SK-N-SH (cell line): ENCODE data around the gene DLG4. TPM values are rescaled to one million over a fixed set of nuclear protein-coding genes. Genes with fewer than 3 reads are reported as not detected.
"Not testable (repeated sequence)": the region's sequence is repeated elsewhere in the genome, so short reads cannot be mapped to it uniquely, and the experiment has no call there.

ENCODE experiments used
- CTCF ChIA-PET: fragments of 300-600, 350-600 bp; formaldehyde crosslinking; extraction: SDS; loops from one replicate; lab custom pipeline; 2021; lab: Yijun Ruan, JAX
- POLR2A ChIA-PET: fragments of 350-600 bp; sonication (Branson Sonifier 250); formaldehyde crosslinking; extraction: SDS; loops from one replicate; lab custom pipeline; 2020; ENCODE audit warnings: antibody characterized with exemption, inconsistent platforms; lab: Yijun Ruan, JAX
- DNase-seq: peaks from one replicate; pipeline ENCODE4 v3.0.0; 2012
- H2AFZ ChIP-seq: fragments of 200-600 bp; sonication (generic); 2 replicates; pipeline ENCODE4 v1.8.1; 2016; ENCODE audit warnings: antibody characterized with exemption, mild to moderate bottlenecking, low read depth
- H3F3A ChIP-seq: fragments of 200-600 bp; sonication (generic); replicated peaks from 2 replicates; pipeline ENCODE3; 2016; ENCODE audit warnings: antibody characterized with exemption, mild to moderate bottlenecking; ENCODE audit not compliant: insufficient read depth
- H3K27ac ChIP-seq, 2 experiments: fragments of 200-500 bp in 1 of 2; fragments of 200-600 bp in 1 of 2; sonication (Bioruptor generic) in 1 of 2; sonication (generic), shearing (Covaris generic) in 1 of 2; 2 replicates each; pipeline versions ENCODE4 v1.5.1 to v1.6.1; 2014 to 2016; ENCODE audit warnings: low read depth in 2 of 2, inconsistent platforms in 1 of 2, low read length in 1 of 2, mild to moderate bottlenecking in 1 of 2, mixed read lengths in 1 of 2
- H3K27me3 ChIP-seq: fragments of 200-600 bp; sonication (generic), shearing (Covaris generic); 2 replicates; pipeline ENCODE4 v1.6.1; 2016; ENCODE audit warnings: mixed run types; ENCODE audit not compliant: insufficient read depth
- H3K36me3 ChIP-seq, 2 experiments: fragments of 200-500 bp in 1 of 2; fragments of 200-600 bp in 1 of 2; sonication (Bioruptor generic) in 1 of 2; sonication (generic) in 1 of 2; replicated peaks in 1 of 2; 2 replicates each; pipeline versions ENCODE3 to v1.5.1; 2014 to 2016; ENCODE audit warnings: low read length in 1 of 2, mild to moderate bottlenecking in 1 of 2; ENCODE audit not compliant: insufficient read depth in 2 of 2, control insufficient read depth in 1 of 2
- H3K4me1 ChIP-seq, 2 experiments: fragments of 200-500 bp in 1 of 2; fragments of 200-600 bp in 1 of 2; sonication (Bioruptor generic) in 1 of 2; sonication (generic), shearing (Covaris generic) in 1 of 2; 2 replicates each; pipeline versions ENCODE4 v1.5.1 to v1.6.1; 2014 to 2016; ENCODE audit warnings: low read depth in 1 of 2, low read length in 1 of 2, mixed run types in 1 of 2; ENCODE audit not compliant: insufficient read depth in 2 of 2, control insufficient read depth in 1 of 2
- H3K4me2 ChIP-seq: fragments of 200-600 bp; sonication (generic), shearing (Covaris generic); 2 replicates; pipeline ENCODE4 v1.6.1; 2017; ENCODE audit warnings: mixed run types
- H3K4me3 ChIP-seq, 2 experiments: fragments of 200-500 bp in 1 of 2; fragments of 200-600 bp in 1 of 2; sonication (Bioruptor generic) in 1 of 2; sonication (generic), shearing (Covaris generic) in 1 of 2; 2 replicates each; pipeline versions ENCODE4 v1.5.1 to v1.8.1; 2014 to 2016; ENCODE audit warnings: low read depth in 2 of 2, inconsistent platforms in 1 of 2, low read length in 1 of 2, mild to moderate bottlenecking in 1 of 2, mixed read lengths in 1 of 2, moderate library complexity in 1 of 2
- H3K79me2 ChIP-seq: fragments of 200-600 bp; sonication (generic); 2 replicates; pipeline ENCODE4 v1.8.1; 2017; ENCODE audit warnings: mild to moderate bottlenecking; ENCODE audit not compliant: insufficient read depth
- H3K9ac ChIP-seq: fragments of 200-600 bp; sonication (generic); 2 replicates; pipeline ENCODE4 v1.6.1; 2017; ENCODE audit warnings: mixed run types
- H3K9me2 ChIP-seq: fragments of 200-600 bp; sonication (generic); 2 replicates; pipeline ENCODE4 v1.6.1; 2017; ENCODE audit warnings: mixed run types
- H3K9me3 ChIP-seq: fragments of 200-600 bp; sonication (generic); 2 replicates; pipeline ENCODE4 v1.6.1; 2017; ENCODE audit warnings: mixed run types, mild to moderate bottlenecking, moderate library complexity
- H4K20me1 ChIP-seq: fragments of 200-600 bp; sonication (generic); 2 replicates; pipeline ENCODE4 v1.6.1; 2017; ENCODE audit warnings: mild to moderate bottlenecking, mixed run types; ENCODE audit not compliant: insufficient read depth
- ELF1 ChIP-seq: IDR thresholded peaks from 2 replicates; pipeline ENCODE4 v1.4.0; 2012
- EP300 ChIP-seq, 2 experiments: IDR thresholded peaks; 2 replicates each; pipeline versions ENCODE4 v1.4.0 to v1.6.1; 2012; ENCODE audit warnings: borderline replicate concordance in 1 of 2, low read depth in 1 of 2, low read length in 1 of 2
- EZH2phosphoT487 ChIP-seq: fragments of 200-600 bp; sonication (generic); IDR thresholded peaks from 2 replicates; pipeline ENCODE4 v1.6.1; 2017; ENCODE audit warnings: low read depth, mixed run types, mild to moderate bottlenecking, antibody characterized with exemption, moderate library complexity, borderline replicate concordance
- FOSL2 ChIP-seq: IDR thresholded peaks from 2 replicates; pipeline ENCODE4 v1.4.0; 2012; ENCODE audit warnings: low read depth, mild to moderate bottlenecking, moderate library complexity, borderline replicate concordance
- MAX ChIP-seq: IDR thresholded peaks from 2 replicates; pipeline ENCODE4 v1.4.0; 2012; ENCODE audit warnings: low read depth
- NRF1 ChIP-seq: IDR thresholded peaks from 2 replicates; pipeline ENCODE4 v1.6.1; 2012; ENCODE audit warnings: low read depth, mild to moderate bottlenecking, low read length
- PBX3 ChIP-seq: IDR thresholded peaks from 2 replicates; pipeline ENCODE4; 2012
- RFX5 ChIP-seq: IDR thresholded peaks from 2 replicates; pipeline ENCODE4 v1.6.1; 2012; ENCODE audit warnings: mild to moderate bottlenecking, improper control_type of control experiment, low read length
- USF1 ChIP-seq: IDR thresholded peaks from 2 replicates; pipeline ENCODE4 v1.4.0; 2012; ENCODE audit warnings: low read depth, borderline replicate concordance
- USF2 ChIP-seq: fragments of 150-350 bp; IDR thresholded peaks from 2 replicates; pipeline ENCODE4 v1.6.1; 2017; ENCODE audit warnings: antibody characterized with exemption, low read length, low read depth, borderline replicate concordance
- YY1 ChIP-seq: IDR thresholded peaks from 2 replicates; pipeline ENCODE4 v1.4.0; 2012; ENCODE audit warnings: low read depth, mild to moderate bottlenecking
- ZBTB33 ChIP-seq: IDR thresholded peaks from 2 replicates; pipeline ENCODE4 v1.4.0; 2012; ENCODE audit warnings: low read depth, borderline replicate concordance
- WGBS: methylation state at CpG from one replicate; pipeline ENCODE4 v1.1.6; 2017; ENCODE audit warnings: low lambda C conversion rate; 5-methylcytosine and 5-hydroxymethylcytosine counted together
- polyA plus RNA-seq, 3 experiments: library from polyadenylated mRNA; depleted of rRNA; stranded (reverse); fragments of >200 nt; gene quantifications; 2 replicates each; pipeline ENCODE4 v1.2.3, GENCODE V29; 2012

The DLG4 gene
- polyA plus RNA-seq, 1 of the 3 experiments (the other 2 are of a cell fraction): 30.5 TPM

- peaks cover 12 to 19% of the 10 kb centered on the region in 2 experiments; a peak in 3 of 4 replicates for H3K4me1 ChIP-seq
- not testable (repeated sequence) for H3K4me3 ChIP-seq, H2AFZ ChIP-seq, H3K9me2 ChIP-seq, H3K4me2 ChIP-seq, H4K20me1 ChIP-seq, DNase-seq, H3K27ac ChIP-seq, H3K9ac ChIP-seq, H3K27me3 ChIP-seq, H3K9me3 ChIP-seq
- WGBS: 89% methylated on average over 8 of the region's 10 CpGs
- POLR2A ChIA-PET: interaction anchor here (0.6 to 1.8 kb wide), 2 partner anchors 9 to 60 kb away, joined by 5 to 7 read pairs; partner anchors contain the start of gene DVL2
- peaks cover 43% of the 10 kb centered on the region for H3F3A ChIP-seq
- H3K79me2 ChIP-seq: peaks cover 62% of the 10 kb centered on the region
- CTCF ChIA-PET: interaction anchor here (0.9 to 3.7 kb wide), 3 partner anchors 24 to 107 kb away, joined by 3 to 15 read pairs (median 3); partner anchors contain the start of genes ACADVL and DLG4
- H3K36me3 ChIP-seq: peaks cover 31 to 44% of the 10 kb centered on the region in 2 experiments
These were observed 24.2 kb upstream of the DLG4 start for GRCh38 chr17:7243838-7244237.

GRCh38 chr17:7243453-7243729, 23.8 kb upstream of the DLG4 start:
- whole genome bisulfite sequencing: 71% methylated on average over 2 of the region's 2 CpGs
- Histone ChIP-seq H3K79me2 (peaks cover 61% of the 10 kb centered on the region), H3K9ac (peak overlapping the region; percentile 97), H2AFZ (no peak overlapping the region), H3K4me3 (peak overlapping the region; percentile 80 to 98), H3K36me3 (peaks cover 31 to 44% of the 10 kb centered on the region in 2 experiments), H3K9me3 (no peaks in the 10 kb centered on the region), H3K9me2 (no peaks in the 10 kb centered on the region), H3K4me1 (peaks cover 12 to 19% of the 10 kb centered on the region in 2 experiments; a peak in 3 of 4 replicates), H4K20me1 (no peaks in the 10 kb centered on the region), H3K4me2 (peak overlapping the region; percentile 79), H3F3A (peaks cover 43% of the 10 kb centered on the region), H3K27me3 (no peaks in the 10 kb centered on the region), H3K27ac (peak overlapping the region; percentile 88 to 99)
- CTCF ChIA-PET: interaction anchor here (1.0 to 5.6 kb wide), 5 partner anchors 8 to 108 kb away, joined by 3 to 35 read pairs (median 6); partner anchors contain the start of genes ACADVL, CTDNEP1, DLG4 and ELP5
- no peak for DNase-seq
- POLR2A ChIA-PET: interaction anchor here (1.2 to 1.8 kb wide), 4 partner anchors 8 to 28 kb away, joined by 5 to 7 read pairs (median 6); partner anchors contain the start of genes CTDNEP1, DVL2 and ELP5
- TF ChIP-seq YY1: no peak

GRCh38 chr17:7242717-7243452, 23.2 kb upstream of the DLG4 start:
- peak; percentile 94 for DNase-seq
- CTCF ChIA-PET: interaction anchor here (0.6 to 5.6 kb wide), 9 partner anchors 9 to 318 kb away, joined by 3 to 35 read pairs (median 5); partner anchors contain the start of genes ACADVL, CTDNEP1, DLG4 and ELP5
- TF ChIP-seq FOSL2 (peak; percentile 4; the same call in 1 of the 2 replicates), EZH2phosphoT487 (no peak), MAX (peak; percentile 89), ELF1 (peak; percentile 85), USF2 (peak; percentile 93), PBX3 (peak; percentile 89), RFX5 (no peak), USF1 (peak; percentile 99), NRF1 (no peak), EP300 (IDR thresholded peaks at IDR 0.05; ENCODE audit: borderline replicate concordance in 1 of 2, low read depth in 1 of 2, low read length in 1 of 2) (peak in 1 of 2 experiments; percentile 24; a peak in 1 of 4 replicates), ZBTB33 (peak; percentile 78)

More at GRCh38 chr17:7242717-7243452, 23.2 kb upstream of the DLG4 start:
- Histone ChIP-seq H3K9ac (peak overlapping the region; percentile 97), H3K27me3 (no peaks in the 10 kb centered on the region), H3K4me1 (peaks cover 12 to 19% of the 10 kb centered on the region in 2 experiments; a peak in 3 of 4 replicates), H4K20me1 (no peaks in the 10 kb centered on the region), H3K27ac (peak overlapping the region; percentile 88 to 99), H3K9me3 (no peaks in the 10 kb centered on the region), H3K36me3 (peaks cover 31 to 44% of the 10 kb centered on the region in 2 experiments), H3F3A (peaks cover 43% of the 10 kb centered on the region), H2AFZ (peak overlapping the region; percentile 54), H3K4me2 (peak overlapping the region; percentile 79), H3K4me3 (peak overlapping the region; percentile 80 to 98), H3K79me2 (peaks cover 57% of the 10 kb centered on the region), H3K9me2 (no peaks in the 10 kb centered on the region)
- POLR2A ChIA-PET: interaction anchor here (0.6 to 1.8 kb wide), 6 partner anchors 8 to 341 kb away, joined by 3 to 7 read pairs (median 6); partner anchors contain the start of genes CTDNEP1, DVL2, ELP5 and MPDU1
- WGBS: 5% methylated on average over 23 of the region's 49 CpGs
